WI38 (cell line): ENCODE measurements around the gene HECTD4.

Experiments
- H3K4me3 ChIP-seq: 2 replicates; pipeline ENCODE4 v1.5.1; 2011; ENCODE audit warnings: low read depth, mild to moderate bottlenecking, control low read depth, low read length
- TF ChIP-seq, protein P1 (sequence below): IDR thresholded peaks from 2 replicates; pipeline ENCODE4 v1.5.1; 2012; ENCODE audit warnings: low read depth, mild to moderate bottlenecking, control low read depth, low read length

HECTD4 gene

DNA sequence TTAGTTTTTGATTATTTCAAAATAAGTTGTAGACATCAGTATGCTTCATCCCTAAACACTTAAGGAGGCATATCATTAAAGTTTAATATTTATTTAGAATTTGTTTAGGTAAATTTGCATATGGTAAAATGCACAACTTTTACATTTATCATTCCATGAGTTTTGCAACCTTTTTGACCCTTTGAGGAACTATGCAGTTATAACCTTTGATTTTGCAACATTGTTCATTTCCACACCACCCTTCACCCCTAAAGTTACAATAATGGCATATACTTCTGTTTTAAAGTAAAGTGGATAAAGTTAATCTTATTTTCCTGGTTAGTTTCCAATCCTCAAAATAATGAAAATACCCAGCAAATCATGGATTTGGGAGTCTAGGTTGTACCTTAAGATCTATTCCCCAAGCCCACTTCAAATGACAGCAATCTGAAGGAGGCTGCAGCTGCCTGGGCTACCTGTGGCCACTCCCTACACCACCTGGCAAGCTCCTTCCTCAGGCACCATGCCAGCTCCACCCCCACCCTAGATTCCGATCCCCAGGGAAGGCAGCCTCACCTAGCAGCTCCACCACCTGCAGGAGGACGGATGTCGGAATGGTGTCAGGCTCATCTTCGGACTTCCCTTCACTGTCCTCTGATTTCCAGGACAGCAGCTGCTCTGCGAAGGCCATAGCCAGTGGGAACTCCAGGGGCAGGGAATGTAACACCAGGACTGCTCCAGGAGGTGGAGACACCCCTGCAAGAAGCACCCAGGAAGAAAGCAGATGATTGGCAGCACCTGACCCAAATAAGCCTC is 191.8 kb downstream of the HECTD4 start:
- no peak overlapping the region for H3K4me3 ChIP-seq
- TF ChIP-seq, protein P1, sequence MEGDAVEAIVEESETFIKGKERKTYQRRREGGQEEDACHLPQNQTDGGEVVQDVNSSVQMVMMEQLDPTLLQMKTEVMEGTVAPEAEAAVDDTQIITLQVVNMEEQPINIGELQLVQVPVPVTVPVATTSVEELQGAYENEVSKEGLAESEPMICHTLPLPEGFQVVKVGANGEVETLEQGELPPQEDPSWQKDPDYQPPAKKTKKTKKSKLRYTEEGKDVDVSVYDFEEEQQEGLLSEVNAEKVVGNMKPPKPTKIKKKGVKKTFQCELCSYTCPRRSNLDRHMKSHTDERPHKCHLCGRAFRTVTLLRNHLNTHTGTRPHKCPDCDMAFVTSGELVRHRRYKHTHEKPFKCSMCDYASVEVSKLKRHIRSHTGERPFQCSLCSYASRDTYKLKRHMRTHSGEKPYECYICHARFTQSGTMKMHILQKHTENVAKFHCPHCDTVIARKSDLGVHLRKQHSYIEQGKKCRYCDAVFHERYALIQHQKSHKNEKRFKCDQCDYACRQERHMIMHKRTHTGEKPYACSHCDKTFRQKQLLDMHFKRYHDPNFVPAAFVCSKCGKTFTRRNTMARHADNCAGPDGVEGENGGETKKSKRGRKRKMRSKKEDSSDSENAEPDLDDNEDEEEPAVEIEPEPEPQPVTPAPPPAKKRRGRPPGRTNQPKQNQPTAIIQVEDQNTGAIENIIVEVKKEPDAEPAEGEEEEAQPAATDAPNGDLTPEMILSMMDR: no peak

GRCh38 chr12:112188130-112188830 is 194.0 kb downstream of the HECTD4 start:
- H3K4me3 ChIP-seq: no peak overlapping the region
- TF ChIP-seq, protein P1: no peak

- H3K4me3 ChIP-seq: no peak overlapping the region
- TF ChIP-seq, protein P1: no peak
Measured at GRCh38 chr12:112185093-112185923, 196.9 kb downstream of the HECTD4 start.

DNA sequence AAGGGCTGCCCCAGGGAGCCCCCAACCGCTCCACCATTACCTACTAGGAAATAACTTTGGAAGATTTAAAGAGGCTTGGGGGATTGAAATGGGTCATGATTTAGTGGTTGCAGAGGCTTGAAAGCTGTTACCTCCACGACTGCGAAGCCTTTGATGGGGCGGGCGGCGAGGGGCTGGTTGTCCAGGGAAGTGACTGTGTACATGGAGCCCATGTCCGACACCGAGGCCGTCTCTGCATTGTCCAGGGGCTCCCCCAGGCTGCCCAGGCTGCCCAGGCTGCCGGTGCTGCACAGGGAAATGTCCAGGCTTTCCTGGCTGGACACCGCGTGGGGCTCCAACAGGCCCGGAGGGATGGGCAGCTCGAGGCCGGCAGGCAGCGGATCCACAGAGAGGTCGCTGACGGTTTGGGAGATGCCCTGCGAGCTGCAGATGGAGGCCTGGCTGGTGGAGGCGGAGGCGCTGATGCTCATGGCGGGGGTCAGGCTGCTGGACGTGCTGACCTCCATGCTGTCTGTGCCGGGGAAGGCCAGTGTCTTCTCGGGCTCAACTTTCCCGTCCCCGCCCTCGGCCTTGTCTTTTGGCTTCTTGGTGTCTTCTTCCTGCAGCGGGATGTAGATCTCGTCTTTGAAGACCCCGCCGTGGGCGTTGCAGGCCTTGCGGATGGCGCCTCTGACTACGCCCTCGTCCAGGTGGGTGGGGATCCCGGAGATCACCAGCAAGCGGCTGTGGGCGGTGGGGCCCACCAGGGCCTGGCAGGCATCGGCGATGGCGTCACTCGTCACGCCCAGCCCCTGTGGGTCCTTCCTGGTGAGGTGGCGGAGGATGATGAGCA is 198.0 kb downstream of the HECTD4 start:
- H3K4me3 ChIP-seq: no peak overlapping the region
- TF ChIP-seq, protein P1: no peak

DNA sequence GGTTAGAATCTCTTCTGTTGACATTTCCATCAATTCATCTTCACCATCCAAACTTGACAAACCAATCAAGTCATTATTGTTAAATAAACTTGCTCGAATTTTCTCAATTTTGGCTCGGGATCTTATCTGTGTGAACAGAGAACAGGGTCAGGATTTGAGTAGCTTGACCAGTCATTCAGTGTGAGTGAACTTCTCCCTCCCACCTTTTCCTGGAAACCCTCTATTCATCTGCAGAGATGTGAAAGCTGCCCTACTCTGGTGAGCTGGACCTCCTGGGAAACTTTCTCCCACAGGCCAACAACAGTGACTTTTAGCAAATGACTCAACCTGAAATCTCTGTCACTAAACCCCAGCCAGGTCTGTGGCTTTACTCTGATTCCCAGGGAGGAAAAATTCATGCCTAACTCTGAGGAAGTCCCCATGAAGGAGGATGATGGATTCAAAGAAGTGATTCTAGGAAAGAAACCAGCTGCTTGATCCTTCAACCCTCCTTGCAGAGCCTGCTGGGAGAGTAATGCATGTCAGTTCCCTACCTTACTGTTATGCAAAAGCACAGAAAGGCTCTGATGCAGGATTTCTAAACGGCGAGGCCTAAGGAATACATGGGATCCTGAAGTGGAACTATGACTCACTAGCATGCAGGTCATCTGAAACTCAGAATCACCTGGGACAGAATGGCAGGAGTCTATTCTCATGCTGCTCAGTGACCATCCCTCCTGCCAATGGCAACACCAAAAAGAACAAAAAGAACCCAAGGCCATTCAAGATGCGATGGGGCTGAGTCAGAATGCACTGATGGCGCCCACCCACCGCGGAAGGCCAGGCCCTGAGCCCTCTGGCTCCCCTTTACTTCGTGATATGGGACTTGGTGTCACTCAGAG is 198.8 kb downstream of the HECTD4 start:
- no peak overlapping the region for H3K4me3 ChIP-seq
- TF ChIP-seq, protein P1: no peak

- TF ChIP-seq, protein P1: no peak
- no peak overlapping the region for H3K4me3 ChIP-seq
Measured at GRCh38 chr12:112182499-112182898, 199.7 kb downstream of the HECTD4 start.
